SU-DHL-6 (cell line): Measurements from ENCODE around the gene CRYGN.

Source experiments
- EZH2phosphoT487 ChIP-seq: fragments of 200-600 bp; sonication (generic), shearing (Covaris generic); conservative IDR thresholded peaks from 2 replicates; pipeline ENCODE4 v1.6.1; 2018; ENCODE audit warnings: mild to moderate bottlenecking, antibody characterized with exemption, low read length, moderate library complexity, mixed read lengths
- TF ChIP-seq, protein P1 (sequence below): fragments of 200-600 bp; sonication (generic); IDR thresholded peaks from one replicate; pipeline ENCODE4 v1.5.1; 2017; ENCODE audit warnings: antibody characterized with exemption, mild to moderate bottlenecking, low read length, moderate library complexity; ENCODE audit not compliant: insufficient read depth, poor library complexity, severe bottlenecking

DNA sequence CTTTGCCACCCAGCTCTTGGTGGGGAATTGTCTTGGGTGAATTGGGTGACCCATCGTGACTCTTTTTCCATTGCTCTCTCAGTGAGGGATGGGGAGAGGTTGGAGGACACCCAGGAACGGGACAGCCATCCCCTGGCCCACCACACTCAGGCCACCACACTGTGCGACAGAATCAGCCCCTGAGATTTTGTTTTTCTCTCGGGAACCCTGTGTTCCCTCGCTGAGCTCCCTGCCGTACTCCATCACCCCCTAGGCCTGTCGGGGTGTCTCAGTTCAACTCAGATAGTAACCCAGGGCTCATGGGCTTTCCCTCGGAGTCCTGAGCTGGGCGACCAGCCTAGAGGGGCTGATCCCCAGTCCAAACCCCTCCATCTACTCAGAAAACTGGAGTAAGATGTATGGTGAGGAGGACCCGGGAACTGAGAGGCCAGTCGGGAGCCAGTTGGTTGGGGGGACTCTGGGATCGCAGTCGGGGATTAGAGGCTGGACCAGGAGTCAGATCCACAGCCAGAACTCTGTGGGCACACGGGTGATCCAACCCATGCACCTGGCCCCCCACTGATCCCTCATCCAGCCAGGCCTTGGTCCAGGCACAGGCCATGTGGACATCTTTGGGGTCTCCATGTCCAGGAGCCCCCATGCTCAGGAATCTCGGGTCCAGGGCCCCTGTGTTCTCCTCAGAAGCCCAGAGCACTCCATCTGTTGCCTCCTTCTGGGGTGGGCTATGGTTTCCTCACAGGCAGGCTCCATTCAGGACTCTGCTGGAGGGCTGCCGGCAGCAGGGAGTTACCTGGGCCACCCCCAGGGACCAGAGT is 9.3 kb downstream of the CRYGN start:
- TF ChIP-seq, protein P1, sequence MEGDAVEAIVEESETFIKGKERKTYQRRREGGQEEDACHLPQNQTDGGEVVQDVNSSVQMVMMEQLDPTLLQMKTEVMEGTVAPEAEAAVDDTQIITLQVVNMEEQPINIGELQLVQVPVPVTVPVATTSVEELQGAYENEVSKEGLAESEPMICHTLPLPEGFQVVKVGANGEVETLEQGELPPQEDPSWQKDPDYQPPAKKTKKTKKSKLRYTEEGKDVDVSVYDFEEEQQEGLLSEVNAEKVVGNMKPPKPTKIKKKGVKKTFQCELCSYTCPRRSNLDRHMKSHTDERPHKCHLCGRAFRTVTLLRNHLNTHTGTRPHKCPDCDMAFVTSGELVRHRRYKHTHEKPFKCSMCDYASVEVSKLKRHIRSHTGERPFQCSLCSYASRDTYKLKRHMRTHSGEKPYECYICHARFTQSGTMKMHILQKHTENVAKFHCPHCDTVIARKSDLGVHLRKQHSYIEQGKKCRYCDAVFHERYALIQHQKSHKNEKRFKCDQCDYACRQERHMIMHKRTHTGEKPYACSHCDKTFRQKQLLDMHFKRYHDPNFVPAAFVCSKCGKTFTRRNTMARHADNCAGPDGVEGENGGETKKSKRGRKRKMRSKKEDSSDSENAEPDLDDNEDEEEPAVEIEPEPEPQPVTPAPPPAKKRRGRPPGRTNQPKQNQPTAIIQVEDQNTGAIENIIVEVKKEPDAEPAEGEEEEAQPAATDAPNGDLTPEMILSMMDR, result no peak
- no peak for TF ChIP-seq EZH2phosphoT487
